Right atrium auricular region (tissue), 2 donors: Measurements from ENCODE around the gene TPRG1L. TPM values are rescaled to one million over a fixed set of nuclear protein-coding genes. Genes with fewer than 3 reads are reported as not detected.
A peak's percentile ranks its signal among the peaks of the same experiment; 100 is the strongest.

Experiments used
- DNase-seq: peaks from one replicate; pipeline ENCODE4 v3.0.0-alpha.2; 2019; ENCODE audit warnings: low spot score
- H3K27ac ChIP-seq, 2 donors: fragments of 200-600 bp; sonication (generic); 1 replicate in 1 of 2; 2 replicates in 1 of 2; pipeline ENCODE4 v1.5.1; 2016 to 2019
- H3K27me3 ChIP-seq, 2 donors: fragments of 200-600 bp; sonication (generic); one replicate each; pipeline versions ENCODE4 v1.5.1 to v1.6.0; 2017 to 2019
- H3K36me3 ChIP-seq: fragments of 200-600 bp; sonication (generic); one replicate; pipeline ENCODE4 v1.5.1; 2016
- H3K4me1 ChIP-seq, 2 donors: fragments of 200-600 bp; sonication (generic); one replicate each; pipeline versions ENCODE4 v1.5.1 to v1.6.0; 2017 to 2019
- H3K4me3 ChIP-seq, 2 donors: fragments of 200-600 bp; sonication (generic); 1 replicate in 1 of 2; 2 replicates in 1 of 2; pipeline ENCODE4 v1.5.1; 2017 to 2019; ENCODE audit warnings: mild to moderate bottlenecking in 1 of 2, moderate library complexity in 1 of 2
- H3K9me3 ChIP-seq, 2 donors: fragments of 200-600 bp; sonication (generic); one replicate each; pipeline ENCODE4 v1.5.1; 2019
- CTCF ChIP-seq, 2 donors: fragments of 200-600 bp; sonication (generic); IDR thresholded peaks; one replicate each; pipeline ENCODE4 v1.5.1; 2019; ENCODE audit warnings: antibody characterized with exemption in 2 of 2
- total RNA-seq, 2 donors: library from RNA; depleted of rRNA; stranded (reverse); fragments of >200 nt; gene quantifications; one replicate each; pipeline ENCODE4 v1.1.0, GENCODE V29; 2016

The TPRG1L gene
- total RNA-seq, 2 donors from 2014 or later = 30.0 to 33.3 TPM

DNA sequence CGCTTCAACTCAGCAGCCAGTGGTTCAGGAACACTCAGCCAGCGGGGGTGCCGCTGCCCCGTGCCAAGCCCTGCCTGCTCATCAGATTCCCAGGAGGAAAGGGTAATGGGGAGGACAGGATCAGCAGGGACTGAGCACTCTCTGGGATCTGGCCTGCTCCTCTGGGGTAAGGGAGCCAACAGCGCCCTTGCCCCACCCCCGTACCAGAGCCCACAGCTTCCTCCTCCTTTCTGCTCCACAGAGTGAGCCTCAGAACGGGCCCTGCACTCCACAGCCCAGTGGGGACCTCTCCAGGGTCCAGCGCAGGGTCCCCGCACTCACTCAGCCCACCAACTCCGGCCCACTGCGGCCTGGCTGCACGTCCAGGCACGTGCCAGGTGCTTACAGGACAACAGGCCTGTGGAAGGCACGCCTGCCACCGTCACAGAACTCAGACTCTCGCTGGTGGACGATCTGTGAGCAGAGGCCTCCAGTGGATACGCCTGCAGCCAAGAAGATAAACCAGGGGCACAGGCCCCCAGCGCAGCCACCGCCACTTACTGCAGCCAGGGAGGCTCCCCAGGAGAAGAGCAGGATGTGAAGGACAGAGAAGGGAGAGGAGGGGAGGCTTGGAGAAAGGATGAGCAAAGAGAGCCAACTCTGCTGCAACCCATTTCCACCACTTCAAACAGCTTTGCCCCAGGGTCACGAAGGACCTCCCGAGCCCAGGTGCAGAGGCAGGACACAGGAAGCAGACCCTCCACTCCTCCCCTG is 15.6 kb upstream of the TPRG1L start:
- Histone ChIP-seq H3K4me3 (no peak overlapping the region), H3K27me3 (peaks cover 0 to 6% of the 10 kb centered on the region in 2 donors), H3K4me1 (peaks cover 0 to 21% of the 10 kb centered on the region in 2 donors), H3K36me3 (no peaks in the 10 kb centered on the region), H3K9me3 (no peaks in the 10 kb centered on the region), H3K27ac (no peak overlapping the region)
- no peak for DNase-seq
- TF ChIP-seq CTCF (IDR thresholded peaks at IDR 0.05) = no peak

GRCh38 chr1:3609769-3610526 is 14.9 kb upstream of the TPRG1L start:
- H3K36me3 ChIP-seq = no peaks in the 10 kb centered on the region
- peaks cover 0 to 6% of the 10 kb centered on the region in 2 donors for H3K27me3 ChIP-seq
- H3K4me3 ChIP-seq = no peak overlapping the region
- no peak for TF ChIP-seq CTCF (IDR thresholded peaks at IDR 0.05)
- H3K9me3 ChIP-seq = no peaks in the 10 kb centered on the region
- no peak overlapping the region for H3K27ac ChIP-seq
- H3K4me1 ChIP-seq = peaks cover 0 to 21% of the 10 kb centered on the region in 2 donors
- DNase-seq = no peak

- Histone ChIP-seq H3K9me3 (no peaks in the 10 kb centered on the region), H3K4me1 (peaks cover 0 to 21% of the 10 kb centered on the region in 2 donors), H3K27ac (no peak overlapping the region), H3K27me3 (peaks cover 0 to 6% of the 10 kb centered on the region in 2 donors), H3K36me3 (no peaks in the 10 kb centered on the region), H3K4me3 (peak overlapping the region; percentile 26 to 56)
- TF ChIP-seq CTCF (IDR thresholded peaks at IDR 0.05) = no peak
- DNase-seq = no peak
Observed at GRCh38 chr1:3610527-3611169, 14.2 kb upstream of the TPRG1L start.

GRCh38 chr1:3611170-3612019 is 13.4 kb upstream of the TPRG1L start, which contains the start of gene MEGF6:
MEGF6 (minus strand) TSS chr1:3611508; CDS start chr1:3611268, 240 bp downstream.
- DNase-seq = peak; percentile 64
- no peak for TF ChIP-seq CTCF (IDR thresholded peaks at IDR 0.05)
- Histone ChIP-seq H3K27me3 (peaks cover 0 to 6% of the 10 kb centered on the region in 2 donors), H3K36me3 (no peaks in the 10 kb centered on the region), H3K27ac (no peak within 1 kb of the TSS), H3K9me3 (no peaks in the 10 kb centered on the region), H3K4me1 (peaks cover 0 to 21% of the 10 kb centered on the region in 2 donors), H3K4me3 (peak within 1 kb of the TSS; percentile 26 to 56)

- Histone ChIP-seq H3K4me3 (peak overlapping the region in 1 of 2 donors; percentile 56), H3K27me3 (peaks cover 0 to 6% of the 10 kb centered on the region in 2 donors)
Observed at GRCh38 chr1:3612123-3612522, 12.7 kb upstream of the TPRG1L start.

More at GRCh38 chr1:3612123-3612522, 12.7 kb upstream of the TPRG1L start:
- Histone ChIP-seq H3K36me3 (no peaks in the 10 kb centered on the region), H3K9me3 (no peaks in the 10 kb centered on the region), H3K4me1 (peaks cover 0 to 21% of the 10 kb centered on the region in 2 donors), H3K27ac (no peak overlapping the region)
- DNase-seq = no peak
- no peak for TF ChIP-seq CTCF (IDR thresholded peaks at IDR 0.05)
